ENCODE data around the gene PRR5L.

GRCh38 chr11:36471577-36471976 is 175.5 kb downstream of the PRR5L start:
- no peak for TF ChIP-seq POLR2A (IDR thresholded peaks at IDR 0.05; ENCODE audit: low read length)
- TF ChIP-seq GATA1 (IDR thresholded peaks at IDR 0.05; ENCODE audit: low read depth, low read length) = no peak

Data from erythroblast (primary cell).